Glomerular visceral epithelial cell (primary cell): ENCODE results near the gene ABCG4.

Source experiments
- DNase-seq: peaks from one replicate; pipeline ENCODE4 v3.0.0-alpha.2; 2016; ENCODE audit errors: extremely low spot score

ABCG4 gene

DNA sequence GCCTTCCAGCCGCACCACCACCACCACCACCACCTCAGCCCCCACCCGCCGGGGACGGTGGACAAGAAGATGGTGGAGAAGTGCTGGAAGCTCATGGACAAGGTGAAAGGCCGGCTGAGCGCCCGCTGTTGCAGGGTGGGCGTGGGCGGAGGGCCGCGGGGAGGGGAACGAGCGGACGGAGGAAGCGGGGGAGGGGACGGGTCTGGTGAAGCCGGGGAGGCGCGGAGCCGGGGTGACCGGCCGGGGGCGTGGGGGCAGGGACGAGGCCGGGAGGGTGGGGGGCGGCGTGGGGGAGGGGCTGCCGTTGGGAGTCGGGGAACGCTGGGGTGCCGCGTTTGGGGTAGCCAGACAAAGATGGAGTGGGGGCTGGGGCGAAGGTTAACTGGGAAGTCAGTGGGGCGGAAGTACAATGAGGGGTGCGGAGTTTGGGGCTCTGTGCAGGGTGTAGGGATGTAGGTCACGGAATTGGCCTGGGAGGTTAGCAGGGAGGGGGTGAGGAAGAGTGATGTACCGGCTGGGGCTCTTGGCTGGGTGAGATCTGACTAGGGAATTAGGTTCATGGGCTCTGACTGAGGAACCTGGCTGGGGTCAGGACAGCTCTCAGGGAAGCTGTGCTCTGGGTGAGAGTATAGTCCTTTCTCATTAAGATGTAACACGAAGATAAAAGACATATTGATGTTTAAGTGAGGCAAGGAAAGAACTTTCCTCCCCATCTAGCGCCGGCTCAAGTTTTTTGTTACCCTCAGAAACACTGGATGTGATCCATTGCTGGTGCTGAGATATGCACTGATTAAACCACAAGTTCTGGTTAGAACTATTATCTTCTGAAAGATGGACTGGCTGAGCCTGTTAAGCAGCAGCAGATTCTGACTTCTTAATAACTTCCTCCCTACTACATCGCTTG is 57.9 kb downstream of the ABCG4 start:
- DNase-seq, result peak; percentile 22

DNA sequence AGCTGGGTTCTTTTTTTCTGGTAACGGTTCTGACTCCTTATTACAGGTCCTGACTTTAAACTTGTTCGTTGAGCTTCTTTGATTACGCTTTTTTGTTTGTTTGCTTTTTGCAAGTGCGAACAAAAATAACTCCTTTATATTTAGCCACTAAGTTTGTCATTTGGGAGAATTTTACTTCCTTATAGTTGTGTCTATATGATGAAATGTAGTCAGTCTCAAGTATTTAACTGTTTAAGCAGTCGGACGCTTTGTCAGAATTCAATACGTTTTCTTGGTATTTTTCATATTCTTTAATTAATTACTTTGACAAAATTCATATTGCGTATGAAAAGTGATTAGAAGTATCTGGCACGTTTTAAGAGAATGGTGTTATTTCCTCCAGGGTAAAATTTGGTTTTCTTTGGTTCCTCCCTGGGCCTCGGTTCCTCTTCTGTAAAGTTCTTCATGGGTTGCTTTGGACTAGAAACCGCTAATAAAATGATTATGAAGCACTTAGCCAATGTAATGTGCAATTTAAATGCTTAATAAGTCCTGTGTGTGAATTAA is 58.6 kb downstream of the ABCG4 start:
- no peak for DNase-seq

DNA sequence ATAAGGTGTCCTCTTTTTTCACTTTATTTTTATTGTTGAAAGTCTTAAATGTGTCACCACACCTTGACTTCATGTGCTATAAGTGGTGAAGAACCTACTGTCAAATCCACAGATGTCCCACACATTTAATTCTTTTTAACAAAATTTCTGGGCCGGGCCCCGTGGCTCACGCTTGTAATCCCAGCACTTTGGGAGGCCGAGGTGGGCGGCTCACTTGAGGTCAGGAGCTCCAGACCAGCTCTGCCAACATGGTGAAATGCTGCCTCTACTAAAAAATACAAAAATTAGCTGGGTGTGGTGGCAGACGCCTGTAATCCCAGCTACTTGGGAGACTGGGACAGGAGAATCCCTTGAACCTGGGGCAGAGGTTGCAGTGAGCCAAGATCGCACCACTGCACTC is 60.3 kb downstream of the ABCG4 start:
- DNase-seq, result no peak

DNA sequence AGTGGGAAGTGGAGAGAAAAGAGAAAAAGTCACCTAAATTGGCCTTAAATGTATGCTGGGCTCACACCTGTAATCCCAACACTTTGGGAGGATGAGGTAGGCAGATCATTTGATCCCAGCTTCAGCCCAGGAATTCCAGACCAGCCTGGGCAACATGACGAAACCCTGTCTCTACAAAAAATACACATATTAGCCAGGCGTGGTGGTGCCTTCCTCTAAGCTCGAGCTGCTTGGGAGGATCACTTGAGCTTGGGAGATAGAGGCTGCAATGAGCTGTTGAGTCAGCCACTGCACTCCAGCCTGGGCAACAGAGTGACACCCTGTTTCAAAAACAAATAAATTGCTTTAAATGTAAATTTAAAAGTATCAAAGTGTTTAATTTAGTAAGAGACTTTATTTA is 61.2 kb downstream of the ABCG4 start:
- DNase-seq, result no peak
